Activated CD8-positive, alpha-beta memory T cell treated with anti-CD3 and anti-CD28 coated beads, Interleukin-2, amount 50 U/mL, for 4 hours (primary cell): ENCODE measurements around the gene LIMS3.
"Not testable (repeated sequence)": the region's sequence is repeated elsewhere in the genome, so short reads cannot be mapped to it uniquely, and the experiment has no call there.

Source experiments
- DNase-seq: peaks from one replicate; pipeline ENCODE4 v3.0.0-alpha.2; 2020

The LIMS3 gene

GRCh38 chr2:109927803-109928202, 29.3 kb downstream of the LIMS3 start:
- not testable (repeated sequence) for DNase-seq

DNA sequence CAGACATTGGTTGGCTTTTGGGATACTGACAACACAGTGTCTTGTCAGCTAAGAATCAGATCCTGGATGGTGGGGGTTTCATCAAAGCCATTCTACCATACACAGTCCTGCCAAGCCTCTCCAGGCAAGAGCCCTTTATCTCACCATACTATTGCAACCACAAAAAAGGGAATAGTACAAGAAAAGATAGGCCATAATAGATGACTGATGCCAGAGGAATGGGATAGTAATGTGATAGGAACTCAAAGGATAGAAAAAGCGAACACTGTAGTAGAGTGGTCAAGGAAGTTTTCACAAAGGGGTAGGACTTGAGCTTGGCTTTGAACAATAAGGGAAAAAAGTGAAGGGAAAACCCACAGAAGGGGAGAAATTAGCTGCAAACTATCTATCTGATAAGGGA, 30.7 kb downstream of the LIMS3 start:
- not testable (repeated sequence) for DNase-seq

DNA sequence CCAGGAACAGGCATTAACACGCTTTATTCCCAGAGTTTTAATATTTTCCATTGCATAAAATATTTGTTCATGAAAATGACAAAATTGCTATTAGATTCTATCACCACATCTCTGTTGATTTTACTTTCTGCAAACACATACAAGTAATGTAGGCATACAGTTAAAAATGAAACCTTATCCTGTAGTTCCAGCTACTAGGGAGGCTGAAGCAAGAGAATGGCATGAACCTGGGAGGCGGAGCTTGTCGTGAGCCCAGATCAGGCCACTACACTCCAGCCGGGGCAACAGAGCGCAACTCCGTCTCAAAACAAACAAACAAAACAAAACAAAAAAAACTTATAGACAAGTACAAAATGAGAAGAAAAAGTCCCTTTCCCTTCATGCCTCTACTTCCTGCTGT, 38.0 kb downstream of the LIMS3 start:
- DNase-seq, result not testable (repeated sequence)

DNA sequence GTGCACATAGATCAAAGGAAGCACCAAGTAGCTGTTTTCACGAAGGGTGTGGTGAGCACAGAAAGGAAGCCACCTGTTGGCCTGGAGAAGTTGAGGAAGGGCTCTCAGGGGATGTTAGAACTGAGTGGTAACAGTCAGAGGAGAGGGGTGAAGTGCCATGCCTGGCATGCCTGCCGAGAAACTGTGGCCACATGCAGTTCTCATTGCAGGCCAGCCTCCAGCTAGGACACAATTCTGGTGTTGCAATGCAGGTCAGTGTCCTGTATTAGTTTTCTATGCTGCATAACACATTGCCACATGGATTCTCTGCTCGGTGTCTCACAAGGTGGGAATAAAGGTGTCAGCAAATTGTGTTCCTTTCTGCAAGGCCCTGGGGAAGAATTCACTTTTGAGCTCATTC, 46.9 kb downstream of the LIMS3 start:
- DNase-seq, result not testable (repeated sequence)

GRCh38 chr2:109947262-109947958, 48.9 kb downstream of the LIMS3 start:
- not testable (repeated sequence) for DNase-seq

DNA sequence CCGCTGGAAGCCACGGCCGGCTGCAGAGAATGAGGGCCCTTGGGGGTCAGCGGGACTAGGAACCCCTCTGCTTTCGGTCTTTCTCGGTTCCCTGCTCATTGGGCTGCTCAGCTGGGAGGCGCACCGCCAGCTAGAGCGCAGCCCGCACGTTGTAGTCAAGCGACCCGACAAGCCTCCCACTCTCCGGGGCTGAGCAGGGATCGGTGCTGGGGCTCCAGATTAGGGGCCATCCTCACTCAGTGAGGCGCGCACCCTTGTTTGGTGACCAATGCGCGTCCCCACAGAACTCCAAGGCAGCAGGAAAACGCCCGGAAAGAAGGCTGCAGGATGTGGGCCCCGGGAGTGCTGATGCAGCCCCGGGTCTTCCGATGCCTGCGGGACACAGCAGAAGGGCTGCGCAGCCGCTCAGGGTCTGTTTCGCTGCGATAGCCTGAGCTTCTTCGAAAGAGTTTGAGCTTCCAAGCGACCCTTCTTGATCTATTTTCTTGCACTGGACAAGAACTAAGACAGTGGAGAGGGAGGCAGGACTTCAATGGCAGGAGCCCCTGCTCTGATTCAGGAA, 49.6 kb downstream of the LIMS3 start:
- not testable (repeated sequence) for DNase-seq

GRCh38 chr2:109950146-109950843, 51.8 kb downstream of the LIMS3 start:
- DNase-seq, result not testable (repeated sequence)

DNA sequence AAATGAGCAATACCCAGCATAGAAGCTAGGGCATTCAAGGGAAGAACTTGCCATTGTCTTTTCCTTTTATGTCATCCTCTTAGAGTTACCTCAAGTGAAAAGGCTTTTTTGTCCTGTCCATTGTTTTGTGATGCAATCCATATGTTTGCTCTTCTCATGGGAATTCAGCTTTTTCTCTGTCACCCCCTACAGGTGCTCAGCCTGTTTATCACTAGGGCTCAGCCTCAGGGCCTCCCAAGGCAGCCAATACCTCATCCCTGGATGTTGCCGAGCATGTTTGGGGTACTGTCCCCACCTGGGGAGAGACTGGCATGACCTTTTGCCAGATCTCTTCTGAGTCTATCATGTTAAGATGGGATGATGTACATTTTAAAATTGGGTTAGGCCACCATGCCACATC, 65.5 kb downstream of the LIMS3 start:
- DNase-seq, result not testable (repeated sequence)

DNA sequence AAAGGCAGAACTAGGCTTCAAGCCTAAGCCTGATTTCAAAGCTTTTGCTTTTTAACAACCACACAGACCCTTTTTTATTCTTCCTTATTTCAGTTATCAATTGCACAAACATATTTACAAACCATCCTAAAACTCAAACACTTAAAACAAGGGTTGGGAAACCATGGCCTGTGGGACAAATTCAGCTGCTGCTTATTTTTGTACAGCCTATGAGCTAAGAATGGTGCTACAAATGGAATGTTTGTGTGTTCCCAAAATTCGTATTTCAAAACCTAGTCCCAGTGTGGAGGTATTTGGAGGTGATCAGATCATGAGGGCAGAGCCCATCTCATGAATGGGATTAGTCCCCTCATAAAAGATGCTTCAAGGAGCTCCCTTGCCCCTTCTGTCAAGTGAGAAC, 67.0 kb downstream of the LIMS3 start:
- DNase-seq, result not testable (repeated sequence)

GRCh38 chr2:109966107-109966736, 67.7 kb downstream of the LIMS3 start:
- not testable (repeated sequence) for DNase-seq

- DNase-seq, result not testable (repeated sequence)
These were observed 68.4 kb downstream of the LIMS3 start for GRCh38 chr2:109966858-109967257.

- DNase-seq, result not testable (repeated sequence)
These were observed 71.4 kb downstream of the LIMS3 start for GRCh38 chr2:109969864-109970263.

- DNase-seq, result not testable (repeated sequence)
These were observed 73.2 kb downstream of the LIMS3 start for GRCh38 chr2:109971710-109972109.
